Natural killer cell treated with Interleukin-12 subunit alpha and Interleukin-12 subunit beta and Interleukin-15 and Interleukin-18, amount 100 ng/mL, for 72 hours (primary cell): ENCODE results near the gene INHBE. TPM values are rescaled to one million over a fixed set of nuclear protein-coding genes. Genes with fewer than 3 reads are reported as not detected.

ENCODE experiments used
- ATAC-seq, 2 donors: fragments of 150-1000 bp; cut with Tn5 transposase in 1 of 2; sonication (Bioruptor Pico), chemical (Tn5 transposase) in 1 of 2; 2 replicates each; pipeline ENCODE4 v1.10.0; 2021
- DNase-seq: peaks from one replicate; pipeline ENCODE4 v3.0.0; 2022; ENCODE audit warnings: low spot score
- H3K27ac Mint-ChIP-seq, 2 donors: 1 replicate in 1 of 2; 2 replicates in 1 of 2; pipeline ENCODE4 v1.8.0; 2022; ENCODE audit warnings: mixed read lengths in 2 of 2, mild to moderate bottlenecking in 1 of 2, moderate library complexity in 1 of 2
- H3K27me3 Mint-ChIP-seq, 2 donors: 1 replicate in 1 of 2; 2 replicates in 1 of 2; pipeline ENCODE4 v1.8.0; 2022; ENCODE audit warnings: mixed read lengths in 2 of 2
- H3K36me3 Mint-ChIP-seq: one replicate; pipeline ENCODE4 v1.8.0; 2022; ENCODE audit warnings: mixed read lengths
- H3K4me1 Mint-ChIP-seq, 2 donors: 1 replicate in 1 of 2; 2 replicates in 1 of 2; pipeline ENCODE4 v1.8.0; 2022; ENCODE audit warnings: low read depth in 2 of 2, mixed read lengths in 2 of 2, mild to moderate bottlenecking in 1 of 2
- H3K4me3 Mint-ChIP-seq: one replicate; pipeline ENCODE4 v1.8.0; 2022; ENCODE audit warnings: mixed read lengths
- H3K9me3 Mint-ChIP-seq: 2 replicates; pipeline ENCODE4 v1.8.0; 2022; ENCODE audit warnings: mixed read lengths
- total RNA-seq, 2 donors: library from RNA; stranded (reverse); gene quantifications; one replicate each; pipeline ENCODE4 v1.2.3, GENCODE V29; 2022

The INHBE gene
- total RNA-seq, 2 donors from 2014 or later, result 0.45 TPM; not detected in 1

- no peaks in the 10 kb centered on the region for H3K9me3 Mint-ChIP-seq
- H3K4me3 Mint-ChIP-seq, result no peak overlapping the region
- no peaks in the 10 kb centered on the region for H3K36me3 Mint-ChIP-seq
- peaks cover 0 to 4% of the 10 kb centered on the region in 2 donors for H3K4me1 Mint-ChIP-seq
- H3K27me3 Mint-ChIP-seq, result peaks cover 0 to 6% of the 10 kb centered on the region in 2 donors
- ATAC-seq (no peak), DNase-seq (no peak)
- no peak overlapping the region for H3K27ac Mint-ChIP-seq
These were observed 5.7 kb upstream of the INHBE start for GRCh38 chr12:57449375-57449774.

- ATAC-seq (no peak), DNase-seq (no peak)
- H3K27me3 Mint-ChIP-seq, result peaks cover 0 to 6% of the 10 kb centered on the region in 2 donors
- H3K4me3 Mint-ChIP-seq, result no peak overlapping the region
- H3K27ac Mint-ChIP-seq, result no peak overlapping the region
- H3K36me3 Mint-ChIP-seq, result no peaks in the 10 kb centered on the region
- H3K4me1 Mint-ChIP-seq, result peaks cover 0 to 3% of the 10 kb centered on the region in 2 donors
- no peaks in the 10 kb centered on the region for H3K9me3 Mint-ChIP-seq
These were observed 5.0 kb upstream of the INHBE start for GRCh38 chr12:57450057-57450456.

GRCh38 chr12:57451233-57451778, 3.8 kb upstream of the INHBE start:
- no peak for ATAC-seq
- Mint-ChIP-seq H3K4me1 (peaks cover 5% of the 10 kb centered on the region in 2 donors), H3K27ac (no peak overlapping the region), H3K9me3 (no peaks in the 10 kb centered on the region), H3K27me3 (peaks cover 0 to 6% of the 10 kb centered on the region in 2 donors), H3K36me3 (no peaks in the 10 kb centered on the region), H3K4me3 (no peak overlapping the region)
- DNase-seq, result no peak

GRCh38 chr12:57452181-57452936, 2.7 kb upstream of the INHBE start:
- ATAC-seq (no peak), DNase-seq (no peak)
- Mint-ChIP-seq H3K4me1 (peaks cover 5 to 8% of the 10 kb centered on the region in 2 donors), H3K36me3 (no peaks in the 10 kb centered on the region), H3K4me3 (no peak overlapping the region), H3K27me3 (peaks cover 0 to 6% of the 10 kb centered on the region in 2 donors), H3K9me3 (no peaks in the 10 kb centered on the region), H3K27ac (peak overlapping the region in 1 of 2 donors; percentile 66)

- Mint-ChIP-seq H3K27me3 (peaks cover 0 to 6% of the 10 kb centered on the region in 2 donors), H3K36me3 (no peaks in the 10 kb centered on the region), H3K4me1 (peaks cover 5 to 8% of the 10 kb centered on the region in 2 donors), H3K9me3 (no peaks in the 10 kb centered on the region), H3K4me3 (no peak overlapping the region), H3K27ac (peak overlapping the region in 1 of 2 donors; percentile 66)
- ATAC-seq (peak; percentile 63 to 72), DNase-seq (no peak)
These were observed 2.1 kb upstream of the INHBE start for GRCh38 chr12:57452937-57453509.

- no peak overlapping the region for H3K4me3 Mint-ChIP-seq
- no peaks in the 10 kb centered on the region for H3K36me3 Mint-ChIP-seq
- H3K9me3 Mint-ChIP-seq, result no peaks in the 10 kb centered on the region
- H3K4me1 Mint-ChIP-seq, result peaks cover 12 to 14% of the 10 kb centered on the region in 2 donors
- no peak for ATAC-seq
- H3K27ac Mint-ChIP-seq, result no peak overlapping the region
- DNase-seq, result no peak
- H3K27me3 Mint-ChIP-seq, result peaks cover 0 to 6% of the 10 kb centered on the region in 2 donors
These were observed 918 bp upstream of the INHBE start for GRCh38 chr12:57454213-57454565.

- H3K36me3 Mint-ChIP-seq, result no peaks in the 10 kb centered on the region
- peak overlapping the region in 1 of 2 donors; percentile 14 for H3K27ac Mint-ChIP-seq
- DNase-seq, result no peak
- peak overlapping the region; percentile 42 for H3K4me3 Mint-ChIP-seq
- peaks cover 0 to 10% of the 10 kb centered on the region in 2 donors for H3K27me3 Mint-ChIP-seq
- no peaks in the 10 kb centered on the region for H3K9me3 Mint-ChIP-seq
- H3K4me1 Mint-ChIP-seq, result peaks cover 23 to 25% of the 10 kb centered on the region in 2 donors
- no peak for ATAC-seq
These were observed 452 bp downstream of the INHBE start for GRCh38 chr12:57455374-57456144.

- Mint-ChIP-seq H3K9me3 (no peaks in the 10 kb centered on the region), H3K27ac (peak overlapping the region in 1 of 2 donors; percentile 25), H3K27me3 (peaks cover 0 to 7% of the 10 kb centered on the region in 2 donors), H3K4me1 (peaks cover 24 to 29% of the 10 kb centered on the region in 2 donors), H3K36me3 (no peaks in the 10 kb centered on the region), H3K4me3 (peak overlapping the region; percentile 42)
- no peak for DNase-seq
- ATAC-seq, result no peak
These were observed 1.1 kb downstream of the INHBE start for GRCh38 chr12:57456145-57456700.

GRCh38 chr12:57456737-57457490, 1.8 kb downstream of the INHBE start:
- Mint-ChIP-seq H3K27me3 (peaks cover 0 to 7% of the 10 kb centered on the region in 2 donors), H3K27ac (peak overlapping the region in 1 of 2 donors; percentile 25), H3K36me3 (no peaks in the 10 kb centered on the region), H3K9me3 (no peaks in the 10 kb centered on the region), H3K4me1 (peaks cover 24 to 31% of the 10 kb centered on the region in 2 donors), H3K4me3 (no peak overlapping the region)
- no peak for ATAC-seq
- no peak for DNase-seq

- peak overlapping the region; percentile 85 for H3K4me3 Mint-ChIP-seq
- H3K4me1 Mint-ChIP-seq, result peaks cover 38 to 44% of the 10 kb centered on the region in 2 donors
- H3K36me3 Mint-ChIP-seq, result no peaks in the 10 kb centered on the region
- H3K27me3 Mint-ChIP-seq, result peaks cover 0 to 4% of the 10 kb centered on the region in 2 donors
- H3K27ac Mint-ChIP-seq, result peak overlapping the region; percentile 89 to 99
- no peak for DNase-seq
- no peaks in the 10 kb centered on the region for H3K9me3 Mint-ChIP-seq
- no peak for ATAC-seq
These were observed 3.6 kb downstream of the INHBE start for GRCh38 chr12:57458665-57459054.

- H3K4me3 Mint-ChIP-seq, result peak overlapping the region; percentile 85
- peak overlapping the region; percentile 89 to 99 for H3K27ac Mint-ChIP-seq
- ATAC-seq (peak; percentile 82 to 85), DNase-seq (peak; percentile 91)
- H3K36me3 Mint-ChIP-seq, result no peaks in the 10 kb centered on the region
- H3K27me3 Mint-ChIP-seq, result peaks cover 0 to 4% of the 10 kb centered on the region in 2 donors
- peaks cover 43 to 50% of the 10 kb centered on the region in 2 donors for H3K4me1 Mint-ChIP-seq
- H3K9me3 Mint-ChIP-seq, result no peaks in the 10 kb centered on the region
These were observed 4.1 kb downstream of the INHBE start for GRCh38 chr12:57459055-57459749.

- H3K9me3 Mint-ChIP-seq, result no peaks in the 10 kb centered on the region
- H3K27ac Mint-ChIP-seq, result peak within 1 kb of the TSS; percentile 89 to 99
- no peaks in the 10 kb centered on the region for H3K36me3 Mint-ChIP-seq
- H3K27me3 Mint-ChIP-seq, result peaks cover 0 to 4% of the 10 kb centered on the region in 2 donors
- H3K4me3 Mint-ChIP-seq, result peak within 1 kb of the TSS; percentile 85
- ATAC-seq (peak in 1 of 2 donors; percentile 33), DNase-seq (no peak)
- peaks cover 49 to 55% of the 10 kb centered on the region in 2 donors for H3K4me1 Mint-ChIP-seq
These were observed 4.8 kb downstream of the INHBE start, which contains the start of gene GLI1 for GRCh38 chr12:57459750-57460467. Gene GLI1 (plus strand): TSS chr12:57459785. CDS start chr12:57463692, 3,907 bp downstream.
